ENCODE measurements around the gene ADCY6. TPM values are rescaled to one million over a fixed set of nuclear protein-coding genes. Genes with fewer than 3 reads are reported as not detected.

The ADCY6 gene
- total RNA-seq, 2 donors from 2014 or later = 52.8 to 58.6 TPM

- no peak overlapping the region for H3K9ac ChIP-seq (ENCODE audit: extremely low read depth, low read length, poor library complexity, severe bottlenecking)
- 74 to 93% methylated on average over 3 of the region's 3 CpGs for WGBS, 2 experiments (ENCODE audit: insufficient coverage in 1 of 2, insufficient read length in 1 of 2)
- no peak for DNase-seq
- H3K27me3 ChIP-seq (ENCODE audit: control insufficient read depth, insufficient read depth, low read length, poor library complexity, severe bottlenecking) = no peaks in the 10 kb centered on the region
- peaks cover 13% of the 10 kb centered on the region for H3K4me1 Mint-ChIP-seq
- H3K36me3 ChIP-seq (ENCODE audit: control insufficient read depth, insufficient read depth, low read length) = no peaks in the 10 kb centered on the region
- no peak overlapping the region for H3K4me3 Mint-ChIP-seq
- H3K9me3 Mint-ChIP-seq = no peaks in the 10 kb centered on the region
- no peaks in the 10 kb centered on the region for H3K4me1 ChIP-seq (ENCODE audit: control insufficient read depth, insufficient read depth, low read length)
- H3K36me3 Mint-ChIP-seq (ENCODE audit: low read depth) = no peaks in the 10 kb centered on the region
- no peak for TF ChIP-seq CTCF (conservative IDR thresholded peaks at IDR 0.05)
- no peak overlapping the region for H3K27ac Mint-ChIP-seq
- H3K27ac ChIP-seq (ENCODE audit: low read depth, low read length) = no peak overlapping the region
- no peak overlapping the region for H3K4me3 ChIP-seq (ENCODE audit: low read length)
- peaks cover 4% of the 10 kb centered on the region for H3K27me3 Mint-ChIP-seq (ENCODE audit: insufficient read depth)
- no peaks in the 10 kb centered on the region for H3K9me3 ChIP-seq (ENCODE audit: control insufficient read depth, low read length)
These were observed 6.0 kb upstream of the ADCY6 start for GRCh38 chr12:48794870-48795269.

DNA sequence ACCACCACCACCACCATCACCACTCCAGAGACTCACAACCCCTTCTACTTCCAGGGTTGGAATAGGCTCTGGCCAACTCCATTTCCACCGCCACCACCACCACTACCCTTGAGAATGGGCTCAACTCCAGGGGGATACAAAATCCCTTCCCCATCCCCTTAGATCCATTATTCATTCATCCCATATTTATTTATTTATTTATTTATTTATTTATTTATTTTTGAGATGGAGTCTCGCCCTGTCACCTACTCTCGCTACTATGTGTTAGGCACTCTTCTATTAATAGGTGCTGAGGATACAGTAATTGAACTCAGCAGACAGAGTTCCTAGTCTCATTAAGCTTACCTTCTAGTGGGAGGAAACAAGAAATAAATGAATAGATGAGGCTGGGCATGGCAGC is 4.8 kb upstream of the ADCY6 start:
- H3K27me3 Mint-ChIP-seq (ENCODE audit: insufficient read depth) = peaks cover 4% of the 10 kb centered on the region
- H3K4me3 Mint-ChIP-seq = no peak overlapping the region
- no peaks in the 10 kb centered on the region for H3K9me3 Mint-ChIP-seq
- Histone ChIP-seq H3K36me3 (ENCODE audit: control insufficient read depth, insufficient read depth, low read length) (no peaks in the 10 kb centered on the region), H3K27me3 (ENCODE audit: control insufficient read depth, insufficient read depth, low read length, poor library complexity, severe bottlenecking) (no peaks in the 10 kb centered on the region), H3K9me3 (ENCODE audit: control insufficient read depth, low read length) (no peaks in the 10 kb centered on the region), H3K4me1 (ENCODE audit: control insufficient read depth, insufficient read depth, low read length) (no peaks in the 10 kb centered on the region), H3K4me3 (ENCODE audit: low read length) (no peak overlapping the region), H3K27ac (ENCODE audit: low read depth, low read length) (no peak overlapping the region), H3K9ac (ENCODE audit: extremely low read depth, low read length, poor library complexity, severe bottlenecking) (no peak overlapping the region)
- no peaks in the 10 kb centered on the region for H3K36me3 Mint-ChIP-seq (ENCODE audit: low read depth)
- no peak overlapping the region for H3K27ac Mint-ChIP-seq
- no peak for TF ChIP-seq CTCF (conservative IDR thresholded peaks at IDR 0.05)
- DNase-seq = no peak
- 89 to 100% methylated on average over 2 to 3 of the region's 3 CpGs for WGBS, 2 experiments (ENCODE audit: insufficient coverage in 1 of 2, insufficient read length in 1 of 2)
- H3K4me1 Mint-ChIP-seq = peaks cover 15% of the 10 kb centered on the region

- WGBS, 2 experiments (ENCODE audit: insufficient coverage in 1 of 2, insufficient read length in 1 of 2) = 17 to 18% methylated on average over 4 of the region's 4 CpGs
- peak overlapping the region; percentile 55 for H3K9ac ChIP-seq (ENCODE audit: extremely low read depth, low read length, poor library complexity, severe bottlenecking)
These were observed 1.0 kb upstream of the ADCY6 start for GRCh38 chr12:48789858-48790326.

More at GRCh38 chr12:48789858-48790326, 1.0 kb upstream of the ADCY6 start:
- Histone ChIP-seq H3K36me3 (ENCODE audit: control insufficient read depth, insufficient read depth, low read length) (no peaks in the 10 kb centered on the region), H3K9me3 (ENCODE audit: control insufficient read depth, low read length) (no peaks in the 10 kb centered on the region), H3K27me3 (ENCODE audit: control insufficient read depth, insufficient read depth, low read length, poor library complexity, severe bottlenecking) (no peaks in the 10 kb centered on the region), H3K4me3 (ENCODE audit: low read length) (peak overlapping the region; percentile 80), H3K4me1 (ENCODE audit: control insufficient read depth, insufficient read depth, low read length) (no peaks in the 10 kb centered on the region), H3K27ac (ENCODE audit: low read depth, low read length) (no peak overlapping the region)
- DNase-seq = no peak
- Mint-ChIP-seq H3K27ac (peak overlapping the region; percentile 92), H3K4me3 (peak overlapping the region; percentile 83), H3K4me1 (peaks cover 19% of the 10 kb centered on the region), H3K27me3 (ENCODE audit: insufficient read depth) (peaks cover 17% of the 10 kb centered on the region), H3K36me3 (ENCODE audit: low read depth) (no peaks in the 10 kb centered on the region), H3K9me3 (no peaks in the 10 kb centered on the region)
- no peak for TF ChIP-seq CTCF (conservative IDR thresholded peaks at IDR 0.05)

Data from endodermal cell (in vitro differentiated cells).